HG02759 (cell line): ENCODE results near the gene HIPK1.
"Not testable (repeated sequence)": the region's sequence is repeated elsewhere in the genome, so short reads cannot be mapped to it uniquely, and the experiment has no call there.

Source experiments
- ATAC-seq: cut with Tn5 transposase; IDR thresholded peaks from one replicate; pipeline ENCODE4 v1.9.1; 2021; ENCODE audit warnings: mild to moderate bottlenecking, moderate library complexity; ENCODE audit not compliant: unreplicated experiment

The HIPK1 gene

GRCh38 chr1:113943028-113943811 is 14.1 kb downstream of the HIPK1 start:
- ATAC-seq = no peak

GRCh38 chr1:113945329-113945728 is 16.2 kb downstream of the HIPK1 start:
- no peak for ATAC-seq

GRCh38 chr1:113946112-113946511 is 17.0 kb downstream of the HIPK1 start:
- ATAC-seq = no peak

GRCh38 chr1:113946678-113947387 is 17.7 kb downstream of the HIPK1 start:
- ATAC-seq = no peak

- no peak for ATAC-seq
Measured at GRCh38 chr1:113947388-113948107, 18.4 kb downstream of the HIPK1 start.

GRCh38 chr1:113948151-113948550 is 19.0 kb downstream of the HIPK1 start:
- ATAC-seq = not testable (repeated sequence)

GRCh38 chr1:113949007-113949406 is 19.9 kb downstream of the HIPK1 start:
- no peak for ATAC-seq

GRCh38 chr1:113950908-113951307 is 21.8 kb downstream of the HIPK1 start:
- ATAC-seq = no peak

GRCh38 chr1:113951719-113952118 is 22.6 kb downstream of the HIPK1 start:
- no peak for ATAC-seq

- no peak for ATAC-seq
Measured at GRCh38 chr1:113957984-113958383, 28.9 kb downstream of the HIPK1 start.

GRCh38 chr1:113958691-113959090 is 29.6 kb downstream of the HIPK1 start:
- no peak for ATAC-seq

GRCh38 chr1:113963281-113963906 is 34.3 kb downstream of the HIPK1 start:
- ATAC-seq = no peak

- ATAC-seq = no peak
Measured at GRCh38 chr1:113965703-113966412, 36.7 kb downstream of the HIPK1 start.

- ATAC-seq = no peak
Measured at GRCh38 chr1:113972954-113973353, 43.8 kb downstream of the HIPK1 start.

GRCh38 chr1:113975211-113975895 is 46.2 kb downstream of the HIPK1 start:
- no peak for ATAC-seq

- no peak for ATAC-seq
Measured at GRCh38 chr1:113976609-113977278, 47.6 kb downstream of the HIPK1 start.

GRCh38 chr1:113977906-113978305 is 48.8 kb downstream of the HIPK1 start:
- ATAC-seq = no peak

- ATAC-seq = no peak
Measured at GRCh38 chr1:113978863-113979702, 50.0 kb downstream of the HIPK1 start, which contains the start of gene OLFML3. OLFML3 (plus strand) TSS chr1:113979474; CDS start chr1:113979517, 43 bp downstream.
